ENCODE measurements around the gene MAVS.

Gene MAVS

DNA sequence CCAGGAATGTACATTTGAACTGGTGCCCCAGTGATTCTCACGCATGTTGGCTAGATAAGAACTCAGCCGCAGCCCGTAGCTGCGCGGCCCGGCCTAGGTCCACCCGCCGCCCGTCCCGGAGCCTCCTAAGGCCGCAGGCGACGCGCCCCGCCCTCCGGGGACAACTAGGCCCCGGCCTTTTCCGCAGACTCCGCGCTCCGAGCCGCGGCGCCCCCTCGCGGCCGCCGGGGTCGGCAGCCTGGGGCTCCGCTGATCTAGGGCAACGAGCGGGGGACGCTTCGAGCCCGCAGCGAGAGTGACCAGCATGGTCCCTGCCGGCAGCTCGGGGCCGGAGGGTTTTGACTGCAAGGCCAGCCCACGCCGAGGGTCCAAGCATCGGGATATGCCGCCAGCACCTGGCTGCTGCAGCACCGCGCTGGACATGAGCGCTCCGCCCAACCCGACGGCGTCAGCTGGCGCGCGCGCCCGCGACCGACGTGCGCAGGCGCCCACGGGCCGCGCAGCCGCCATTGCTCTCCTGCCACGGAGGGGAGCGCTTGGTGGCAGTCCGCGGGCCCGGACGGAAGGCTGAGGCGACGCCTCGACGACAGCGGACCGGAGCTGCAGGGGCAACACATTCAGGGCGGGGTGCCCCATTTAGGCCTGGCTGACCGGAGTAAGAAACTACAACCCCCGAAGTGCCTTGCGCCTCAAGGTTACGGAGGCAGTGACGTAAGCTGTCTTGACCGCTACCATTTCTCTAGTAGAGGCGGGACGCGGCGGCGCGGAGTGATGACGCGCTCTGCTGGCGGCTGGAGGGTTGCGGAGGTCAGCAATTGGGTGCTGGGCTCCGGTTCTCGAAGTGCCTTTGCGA is 26.4 kb upstream of the MAVS start, which contains the start of gene AP5S1:
Gene AP5S1 (plus strand): TSS at position 500 of the 853 bp plus-strand sequence. CDS start 1,571 bp downstream, outside the sequence.
- ATAC-seq, result peak; percentile 88

DNA sequence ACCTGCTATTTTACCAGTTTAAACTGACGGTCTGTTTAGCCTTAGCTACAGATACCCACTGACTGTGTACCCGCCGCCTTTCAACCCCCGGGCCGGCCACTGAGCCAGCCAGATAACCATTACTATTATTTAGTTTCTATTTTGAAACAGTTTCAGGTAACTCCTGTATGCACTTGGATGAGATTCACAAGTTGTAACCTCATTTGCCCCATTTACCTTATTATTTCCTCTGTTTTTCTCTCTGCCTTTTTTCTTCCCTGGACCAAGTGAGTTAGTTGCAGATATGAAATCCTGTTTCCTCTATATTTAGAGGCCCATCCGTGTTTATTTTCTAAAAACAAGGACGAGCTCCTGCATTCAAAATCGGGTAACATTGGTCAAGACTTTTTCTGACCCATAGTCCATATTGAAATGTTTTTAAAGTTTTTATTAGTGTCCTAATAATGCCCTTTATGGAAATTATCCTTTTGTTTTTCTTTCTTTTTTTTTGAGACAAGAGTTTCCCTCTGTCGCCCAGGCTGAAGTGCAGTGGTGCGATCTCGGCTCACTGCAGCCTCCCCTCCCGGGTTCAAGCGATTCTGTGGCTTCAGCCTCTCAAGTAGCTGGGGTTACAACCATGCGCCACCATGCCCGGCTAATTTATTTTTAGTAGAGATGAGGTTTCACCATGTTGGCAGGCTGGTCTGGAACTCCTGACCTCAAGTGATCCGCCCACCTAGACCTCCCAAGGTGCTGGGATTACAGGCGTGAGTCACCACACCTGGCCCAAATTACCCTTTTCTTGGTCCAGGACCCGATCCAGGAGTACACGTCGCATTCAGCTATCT is 25.5 kb upstream of the MAVS start:
- TF ChIP-seq ZFP30 (CRISPR knock-in tag; IDR thresholded peaks at IDR 0.05) (no peak), TOX (CRISPR knock-in tag; IDR thresholded peaks at IDR 0.05; ENCODE audit: borderline replicate concordance) (no peak), SNAI2 (CRISPR knock-in tag; IDR thresholded peaks at IDR 0.05) (no peak), ZNF8 (CRISPR knock-in tag; IDR thresholded peaks at IDR 0.05) (no peak), POU6F1 (CRISPR knock-in tag; IDR thresholded peaks at IDR 0.05; ENCODE audit: borderline replicate concordance, low read depth) (no peak), PPARA (CRISPR knock-in tag; IDR thresholded peaks at IDR 0.05; ENCODE audit: borderline replicate concordance) (no peak), ESRRG (CRISPR knock-in tag; IDR thresholded peaks at IDR 0.05) (no peak), ZNF565 (CRISPR knock-in tag; conservative IDR thresholded peaks at IDR 0.05; ENCODE audit: low read depth) (no peak), ZC3H10 (CRISPR knock-in tag; IDR thresholded peaks at IDR 0.05) (no peak)
- TF ChIP-seq, protein P1, sequence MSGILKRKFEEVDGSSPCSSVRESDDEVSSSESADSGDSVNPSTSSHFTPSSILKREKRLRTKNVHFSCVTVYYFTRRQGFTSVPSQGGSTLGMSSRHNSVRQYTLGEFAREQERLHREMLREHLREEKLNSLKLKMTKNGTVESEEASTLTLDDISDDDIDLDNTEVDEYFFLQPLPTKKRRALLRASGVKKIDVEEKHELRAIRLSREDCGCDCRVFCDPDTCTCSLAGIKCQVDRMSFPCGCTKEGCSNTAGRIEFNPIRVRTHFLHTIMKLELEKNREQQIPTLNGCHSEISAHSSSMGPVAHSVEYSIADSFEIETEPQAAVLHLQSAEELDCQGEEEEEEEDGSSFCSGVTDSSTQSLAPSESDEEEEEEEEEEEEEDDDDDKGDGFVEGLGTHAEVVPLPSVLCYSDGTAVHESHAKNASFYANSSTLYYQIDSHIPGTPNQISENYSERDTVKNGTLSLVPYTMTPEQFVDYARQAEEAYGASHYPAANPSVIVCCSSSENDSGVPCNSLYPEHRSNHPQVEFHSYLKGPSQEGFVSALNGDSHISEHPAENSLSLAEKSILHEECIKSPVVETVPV (CRISPR knock-in tag; IDR thresholded peaks at IDR 0.05), result no peak
- no peak; the same call in 2 of the 3 replicates for ATAC-seq

More for the DNA sequence above, 26.4 kb upstream of the MAVS start, which contains the start of gene AP5S1:
- 0 out of 2 replicates have a peak, but pooled peaks have one; percentile 49 for TF ChIP-seq CSDC2 (CRISPR knock-in tag; IDR thresholded peaks at IDR 0.05)
- no peak for TF ChIP-seq CREB5 (CRISPR knock-in tag; IDR thresholded peaks at IDR 0.05; ENCODE audit: low read depth)
- TF ChIP-seq, protein P1 (CRISPR knock-in tag; IDR thresholded peaks at IDR 0.05), result no peak
- no peak for TF ChIP-seq ZNF8 (CRISPR knock-in tag; IDR thresholded peaks at IDR 0.05)
- TF ChIP-seq TSHZ2 (CRISPR knock-in tag; IDR thresholded peaks at IDR 0.05), result no peak
- no peak for TF ChIP-seq SNAI2 (CRISPR knock-in tag; IDR thresholded peaks at IDR 0.05)
- TF ChIP-seq ARNTL (CRISPR knock-in tag; IDR thresholded peaks at IDR 0.05; ENCODE audit: borderline replicate concordance, low read depth), result no peak

DNA sequence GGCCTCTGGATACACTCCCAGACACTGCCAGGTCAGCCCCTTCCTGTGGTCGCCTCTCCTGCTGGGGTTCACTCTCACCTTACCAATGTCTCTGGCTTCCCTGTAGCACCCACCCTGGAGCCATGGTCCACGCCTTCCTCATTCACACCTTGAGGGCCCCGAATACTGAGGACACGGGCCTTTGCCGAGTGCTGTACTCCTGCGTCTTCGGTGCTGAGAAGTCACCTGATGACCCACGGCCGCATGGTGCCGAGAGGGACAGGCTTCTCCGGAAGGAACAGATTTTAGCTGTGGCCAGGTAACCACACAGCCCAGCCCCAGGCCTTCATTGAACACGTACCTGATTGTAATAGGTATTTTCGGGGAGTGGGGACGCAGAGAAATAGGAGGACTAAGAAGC is 24.6 kb upstream of the MAVS start:
- ATAC-seq, result no peak
- TF ChIP-seq CREB5 (CRISPR knock-in tag; IDR thresholded peaks at IDR 0.05; ENCODE audit: low read depth), result no peak
- TF ChIP-seq PATZ1 (CRISPR knock-in tag; IDR thresholded peaks at IDR 0.05; ENCODE audit: borderline replicate concordance), result no peak
- no peak for TF ChIP-seq RARB (CRISPR knock-in tag; IDR thresholded peaks at IDR 0.05)
- no peak for TF ChIP-seq ZNF565 (CRISPR knock-in tag; conservative IDR thresholded peaks at IDR 0.05; ENCODE audit: low read depth)
- TF ChIP-seq OSR1 (CRISPR knock-in tag; IDR thresholded peaks at IDR 0.05), result no peak
- TF ChIP-seq TSHZ2 (CRISPR knock-in tag; IDR thresholded peaks at IDR 0.05), result no peak
- no peak for TF ChIP-seq ESRRG (CRISPR knock-in tag; IDR thresholded peaks at IDR 0.05)
- TF ChIP-seq BACH2 (CRISPR knock-in tag; IDR thresholded peaks at IDR 0.05; ENCODE audit: borderline replicate concordance), result no peak
- no peak for TF ChIP-seq SNAI2 (CRISPR knock-in tag; IDR thresholded peaks at IDR 0.05)
